A204.1 (cell line): ENCODE data around the gene MGAT2.
A peak's percentile ranks its signal among the peaks of the same experiment; 100 is the strongest.
"Not testable (repeated sequence)": the region's sequence is repeated elsewhere in the genome, so short reads cannot be mapped to it uniquely, and the experiment has no call there.

Experiments used
- FAIRE-seq: peaks from 2 replicates; lab custom pipeline; 2012; peaks lifted over from hg19 to GRCh38; lab: Jason Lieb, UNC

Gene MGAT2

GRCh38 chr14:49612671-49613070 lies 7.9 kb upstream of the MGAT2 start:
- no peak for FAIRE-seq

DNA sequence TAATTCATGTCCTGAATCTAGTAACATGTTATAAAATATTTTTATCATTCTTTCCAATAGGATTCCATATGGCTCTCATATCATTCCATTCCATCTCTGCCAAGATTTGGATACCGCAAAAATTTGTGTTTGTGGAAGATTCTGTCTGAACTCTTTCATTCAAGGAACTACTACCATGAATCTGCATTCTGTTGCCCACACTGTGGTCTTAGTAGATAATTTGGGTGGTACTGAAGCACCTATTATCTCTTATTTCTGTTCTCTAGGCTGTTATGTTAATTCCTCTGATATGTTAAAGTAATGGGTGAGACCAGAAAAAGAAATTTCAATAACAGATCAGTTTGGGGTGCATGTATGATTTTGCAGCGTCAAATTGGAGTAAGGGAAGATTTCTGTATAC lies 6.4 kb upstream of the MGAT2 start:
- no peak for FAIRE-seq

DNA sequence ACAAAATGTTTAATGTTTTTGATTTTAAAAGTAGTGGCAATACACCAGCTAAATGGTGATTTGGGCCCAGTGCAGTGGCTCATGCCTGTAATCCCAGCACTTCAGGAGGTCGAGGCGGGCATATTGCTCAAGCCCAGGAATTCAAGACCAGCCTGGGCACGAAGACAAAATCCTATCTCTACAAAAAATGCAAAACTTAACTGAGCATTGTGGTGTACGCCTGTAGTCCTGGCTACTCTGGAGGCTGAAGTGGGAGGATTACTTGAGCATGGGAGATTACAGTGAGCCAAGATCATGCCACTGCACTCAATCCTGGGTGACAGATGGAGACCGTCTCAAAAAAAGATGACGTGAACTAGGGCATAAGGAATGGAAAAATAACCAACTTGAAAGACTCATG lies 4.8 kb upstream of the MGAT2 start:
- no peak for FAIRE-seq

DNA sequence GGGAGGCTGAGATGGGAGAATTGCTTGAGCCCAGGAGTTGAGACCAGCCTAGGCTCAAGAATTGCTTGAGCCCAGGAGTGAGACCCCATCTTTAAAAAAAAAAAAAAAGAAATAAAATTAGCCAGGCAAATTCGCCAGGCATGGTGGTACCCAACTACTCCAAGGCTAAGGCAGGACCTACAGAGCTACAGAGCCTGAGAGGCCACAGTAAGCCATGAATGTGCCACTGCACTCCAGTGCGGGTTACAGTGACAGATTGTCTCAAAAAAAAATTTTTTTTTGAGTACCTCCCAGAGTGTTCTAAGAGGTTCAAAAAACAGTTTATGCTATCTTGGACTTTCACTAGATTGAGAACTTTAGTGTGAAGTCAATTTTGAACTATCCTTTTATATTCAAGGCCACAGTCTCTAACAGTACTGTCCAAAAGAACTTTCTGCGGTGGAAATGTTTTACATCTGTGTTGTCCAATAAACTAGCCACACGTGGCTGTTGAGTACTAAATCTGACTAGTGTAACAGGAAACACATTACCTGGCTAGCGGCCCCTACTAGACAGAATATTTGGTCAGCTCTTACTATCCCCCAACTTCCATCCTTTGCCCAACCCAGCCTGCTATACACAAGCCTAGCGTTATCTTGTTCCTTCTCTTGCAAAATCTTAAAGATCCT lies 2.6 kb upstream of the MGAT2 start:
- no peak for FAIRE-seq

- not testable (repeated sequence) for FAIRE-seq
These were observed 1.3 kb upstream of the MGAT2 start for GRCh38 chr14:49619273-49619672.

DNA sequence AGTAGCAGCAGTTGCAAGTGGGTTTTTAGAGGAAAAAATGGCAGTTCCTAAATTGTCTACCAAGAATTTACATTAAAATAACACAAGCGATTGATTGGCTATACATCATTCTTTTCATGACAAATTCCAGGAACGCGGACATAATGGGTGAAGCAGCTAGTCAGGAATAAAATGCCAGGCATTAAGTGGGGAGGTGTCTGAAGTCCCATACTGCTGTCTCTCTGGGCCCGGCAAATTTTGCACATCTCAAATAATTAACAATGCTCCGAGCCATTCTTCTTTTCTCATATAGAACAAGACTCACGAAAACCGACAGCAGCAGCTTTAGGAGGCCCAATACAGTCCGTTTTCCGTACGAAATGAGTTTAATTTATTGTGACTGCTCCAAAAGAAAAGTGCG lies 869 bp upstream of the MGAT2 start:
- no peak for FAIRE-seq

DNA sequence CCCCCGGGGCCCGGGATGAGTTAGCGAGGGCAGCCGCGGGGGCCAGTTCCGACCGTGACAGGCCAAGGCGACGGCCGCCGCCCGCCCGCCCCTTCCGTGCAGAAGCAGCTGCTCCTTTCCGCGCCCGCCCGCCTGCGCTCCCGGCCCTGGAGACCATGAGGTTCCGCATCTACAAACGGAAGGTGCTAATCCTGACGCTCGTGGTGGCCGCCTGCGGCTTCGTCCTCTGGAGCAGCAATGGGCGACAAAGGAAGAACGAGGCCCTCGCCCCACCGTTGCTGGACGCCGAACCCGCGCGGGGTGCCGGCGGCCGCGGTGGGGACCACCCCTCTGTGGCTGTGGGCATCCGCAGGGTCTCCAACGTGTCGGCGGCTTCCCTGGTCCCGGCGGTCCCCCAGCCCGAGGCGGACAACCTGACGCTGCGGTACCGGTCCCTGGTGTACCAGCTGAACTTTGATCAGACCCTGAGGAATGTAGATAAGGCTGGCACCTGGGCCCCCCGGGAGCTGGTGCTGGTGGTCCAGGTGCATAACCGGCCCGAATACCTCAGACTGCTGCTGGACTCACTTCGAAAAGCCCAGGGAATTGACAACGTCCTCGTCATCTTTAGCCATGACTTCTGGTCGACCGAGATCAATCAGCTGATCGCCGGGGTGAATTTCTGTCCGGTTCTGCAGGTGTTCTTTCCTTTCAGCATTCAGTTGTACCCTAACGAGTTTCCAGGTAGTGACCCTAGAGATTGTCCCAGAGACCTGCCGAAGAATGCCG lies 699 bp downstream of the MGAT2 start:
- FAIRE-seq, result no peak

DNA sequence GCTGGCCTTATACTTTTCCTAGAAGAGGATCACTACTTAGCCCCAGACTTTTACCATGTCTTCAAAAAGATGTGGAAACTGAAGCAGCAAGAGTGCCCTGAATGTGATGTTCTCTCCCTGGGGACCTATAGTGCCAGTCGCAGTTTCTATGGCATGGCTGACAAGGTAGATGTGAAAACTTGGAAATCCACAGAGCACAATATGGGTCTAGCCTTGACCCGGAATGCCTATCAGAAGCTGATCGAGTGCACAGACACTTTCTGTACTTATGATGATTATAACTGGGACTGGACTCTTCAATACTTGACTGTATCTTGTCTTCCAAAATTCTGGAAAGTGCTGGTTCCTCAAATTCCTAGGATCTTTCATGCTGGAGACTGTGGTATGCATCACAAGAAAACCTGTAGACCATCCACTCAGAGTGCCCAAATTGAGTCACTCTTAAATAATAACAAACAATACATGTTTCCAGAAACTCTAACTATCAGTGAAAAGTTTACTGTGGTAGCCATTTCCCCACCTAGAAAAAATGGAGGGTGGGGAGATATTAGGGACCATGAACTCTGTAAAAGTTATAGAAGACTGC lies 1.5 kb downstream of the MGAT2 start:
- no peak for FAIRE-seq

GRCh38 chr14:49623387-49623786 lies 2.8 kb downstream of the MGAT2 start:
- FAIRE-seq, result no peak

- no peak for FAIRE-seq
These were observed 3.6 kb downstream of the MGAT2 start for GRCh38 chr14:49623941-49624839.

DNA sequence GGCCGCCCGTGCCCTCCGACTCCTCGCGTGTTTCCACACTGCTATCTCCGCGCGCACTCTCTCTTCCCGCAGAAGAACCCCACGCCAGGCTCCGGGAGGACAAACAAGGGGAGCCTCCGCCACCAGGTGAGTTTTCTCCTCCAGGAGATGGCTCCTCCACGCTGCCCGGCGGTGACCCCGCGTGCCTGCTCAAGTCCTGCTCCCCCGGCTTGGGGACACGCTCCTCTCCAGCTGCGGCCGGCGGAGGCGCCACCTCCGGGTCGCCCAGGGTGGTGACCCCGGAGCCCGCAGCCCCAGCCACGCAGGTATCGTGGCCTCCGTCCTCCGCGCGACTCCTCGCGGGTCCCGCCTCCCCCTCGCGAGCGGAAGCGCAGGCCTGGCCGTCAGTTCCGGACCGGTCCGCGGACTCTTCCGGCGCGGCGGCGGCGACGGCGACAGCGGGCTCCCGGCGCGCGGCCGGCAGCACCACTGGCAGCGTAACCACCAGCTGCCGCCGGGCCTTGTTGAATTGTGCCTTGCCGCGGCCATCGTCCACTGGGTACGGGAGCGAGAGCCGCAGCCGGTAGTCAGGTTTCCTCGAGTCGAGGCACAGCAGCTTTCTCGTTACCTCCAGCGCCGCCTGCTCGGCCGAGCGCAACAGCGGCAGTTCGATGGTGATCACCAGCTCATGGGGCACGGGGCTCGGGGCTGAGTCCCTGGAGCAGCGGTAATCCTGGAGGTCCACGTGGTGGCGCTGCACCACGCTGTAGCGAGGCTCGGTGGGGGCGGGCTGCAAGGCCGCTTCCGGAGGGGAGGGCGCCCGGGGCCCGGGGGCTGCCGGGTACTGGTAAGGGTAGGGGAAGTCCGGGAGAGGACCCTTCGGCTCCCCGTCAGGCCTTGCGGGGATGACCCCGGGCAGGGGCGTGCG lies 13.3 kb downstream of the MGAT2 start:
- FAIRE-seq, result no peak

DNA sequence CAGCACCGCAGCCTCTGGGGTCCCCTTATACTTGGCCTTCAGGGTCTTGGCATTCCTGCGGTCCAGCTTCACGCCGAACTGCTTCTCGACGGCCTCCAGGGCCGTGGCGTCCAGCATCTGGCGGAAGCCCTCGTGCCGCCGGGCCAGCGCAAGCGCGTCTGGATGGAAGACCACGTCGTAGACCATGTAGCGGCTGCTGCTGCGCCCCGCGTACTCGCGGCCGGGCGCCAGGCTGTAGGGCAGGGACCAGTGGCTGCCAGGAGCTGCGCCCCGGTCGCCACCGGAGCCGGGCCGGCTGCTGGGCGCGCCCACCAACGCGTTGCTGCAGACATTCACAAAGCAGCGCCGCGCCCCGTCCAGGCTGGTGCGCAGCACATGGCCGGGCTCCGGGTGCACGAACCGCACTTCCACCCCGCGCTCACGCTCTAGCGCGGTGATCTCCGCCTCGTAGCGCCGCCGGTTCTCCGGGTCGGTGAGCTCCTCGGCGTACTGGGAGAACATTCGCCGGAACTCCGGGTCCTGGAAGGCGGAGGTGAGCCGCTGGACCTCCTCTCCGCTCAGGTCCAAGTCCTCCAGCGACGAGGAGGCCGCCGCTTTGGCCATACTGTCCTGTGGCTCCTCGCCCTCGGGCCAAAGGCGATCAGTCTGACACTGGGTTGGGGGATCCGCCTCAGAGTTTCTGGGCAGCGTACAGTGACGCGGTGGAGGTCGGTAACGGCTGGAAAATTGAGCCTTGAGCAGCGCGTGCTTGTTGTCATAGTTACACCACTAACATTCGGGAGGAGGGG lies 14.1 kb downstream of the MGAT2 start, which contains the start of gene DNAAF2:
Gene DNAAF2 (minus strand): TSS at position 698 of the 788 bp plus-strand sequence. CDS start 95 bp downstream, at position 603.
- no peak for FAIRE-seq

GRCh38 chr14:49636866-49637265 lies 16.3 kb downstream of the MGAT2 start:
- FAIRE-seq, result no peak

DNA sequence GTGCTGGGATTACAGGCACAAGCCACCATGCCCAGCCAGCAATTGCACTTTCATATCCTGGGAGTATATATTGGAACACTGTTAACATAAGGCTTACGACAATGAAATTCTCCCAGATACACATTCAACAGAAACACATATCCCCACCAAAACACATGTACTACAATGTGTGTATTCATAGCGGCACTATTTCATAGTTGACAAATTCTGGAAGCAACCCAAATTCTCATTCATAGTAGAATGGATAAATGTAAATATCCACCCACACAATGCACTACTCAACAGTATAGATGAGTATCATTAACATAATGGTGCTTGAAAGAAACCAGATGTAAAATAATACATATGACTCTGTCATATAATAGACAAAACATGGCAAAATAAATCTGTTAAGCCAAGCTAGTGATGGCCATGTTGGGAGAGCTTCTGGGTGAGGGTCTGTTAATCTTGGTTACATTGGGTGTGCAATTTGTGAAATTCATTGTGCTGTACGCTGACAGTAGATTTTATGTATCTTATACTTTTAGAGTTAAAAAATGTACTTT lies 17.0 kb downstream of the MGAT2 start:
- no peak for FAIRE-seq

DNA sequence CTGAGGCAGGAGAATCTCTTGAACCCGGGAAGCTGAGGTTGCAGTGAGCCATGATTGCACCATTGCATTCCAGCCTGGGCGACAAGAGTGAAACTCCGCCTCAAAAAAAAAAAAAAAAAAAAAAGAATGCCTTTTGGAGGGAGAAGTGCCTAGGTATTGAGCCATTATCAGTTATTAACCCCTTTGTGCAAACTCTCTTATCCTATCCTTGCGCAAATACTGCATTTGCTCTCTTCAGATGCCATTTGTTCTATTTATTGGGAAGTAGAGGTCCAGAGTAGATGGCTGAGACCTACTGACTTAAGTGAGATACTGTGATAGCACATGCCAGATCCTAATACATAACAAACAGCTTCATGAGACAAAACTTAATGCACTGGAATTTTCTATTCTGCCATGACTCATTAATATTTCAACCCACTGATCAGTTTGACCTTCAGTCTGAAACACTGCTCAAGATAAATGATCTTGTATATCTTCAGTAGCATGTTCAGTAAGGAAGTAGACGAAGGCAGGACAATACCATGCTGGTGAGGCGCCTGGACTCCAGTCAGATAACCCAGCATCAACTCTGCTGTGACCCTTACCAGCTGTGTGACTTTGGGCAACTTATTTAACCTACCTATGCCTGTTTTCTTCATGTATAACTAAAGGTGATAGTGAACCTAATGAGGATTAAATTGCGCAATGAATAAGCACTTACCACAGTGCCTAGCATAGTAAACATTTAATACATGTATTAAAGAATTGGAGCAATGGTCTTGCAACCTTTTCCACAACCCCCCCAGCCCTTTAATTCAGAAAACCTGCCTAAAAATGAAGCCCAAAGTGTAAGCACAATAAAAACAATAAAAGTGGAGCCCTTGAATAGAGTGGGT lies 20.2 kb downstream of the MGAT2 start:
- no peak for FAIRE-seq

DNA sequence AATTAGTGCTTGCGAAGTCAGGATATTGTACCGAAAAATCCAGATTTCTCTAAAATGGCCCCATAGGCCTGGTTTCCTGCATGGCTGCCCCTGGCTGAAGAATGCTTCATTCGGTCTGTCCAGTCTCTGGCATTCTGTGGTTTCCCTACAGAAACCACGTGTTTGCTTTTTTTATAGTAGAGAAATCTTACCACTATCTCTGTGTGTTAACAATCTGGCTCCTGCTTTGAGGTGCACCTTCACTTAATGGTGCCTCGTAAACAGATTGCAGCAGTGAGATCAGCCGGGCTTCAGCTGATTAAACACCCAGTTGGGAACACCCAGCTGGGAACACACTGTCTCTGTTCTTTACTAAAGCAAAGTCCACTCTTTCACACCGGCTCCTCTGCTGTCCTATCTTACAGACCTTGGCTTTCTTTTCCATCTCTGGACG lies 21.1 kb downstream of the MGAT2 start:
- no peak for FAIRE-seq

- FAIRE-seq, result no peak
These were observed 21.6 kb downstream of the MGAT2 start for GRCh38 chr14:49642163-49642562.

DNA sequence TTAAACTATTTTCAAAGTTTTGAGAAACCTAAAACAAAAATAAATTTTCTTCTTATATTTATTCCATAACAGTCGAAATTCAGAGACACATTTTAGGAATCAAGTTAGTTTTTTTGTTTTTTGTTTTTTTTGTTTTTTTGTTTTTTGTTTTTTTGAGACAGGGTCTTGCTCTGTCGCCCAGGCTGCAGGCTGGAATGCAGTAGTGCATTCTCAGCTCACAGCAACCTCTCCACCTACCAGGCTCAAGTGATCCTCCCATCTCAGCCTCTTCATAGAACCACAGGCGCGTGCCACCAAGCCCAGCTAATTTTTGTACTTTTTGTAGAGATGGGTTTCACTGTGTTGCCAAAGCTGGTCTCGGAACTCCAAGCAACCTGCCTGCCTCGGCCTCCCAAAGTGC lies 32.9 kb downstream of the MGAT2 start:
- FAIRE-seq, result peak; percentile 89

DNA sequence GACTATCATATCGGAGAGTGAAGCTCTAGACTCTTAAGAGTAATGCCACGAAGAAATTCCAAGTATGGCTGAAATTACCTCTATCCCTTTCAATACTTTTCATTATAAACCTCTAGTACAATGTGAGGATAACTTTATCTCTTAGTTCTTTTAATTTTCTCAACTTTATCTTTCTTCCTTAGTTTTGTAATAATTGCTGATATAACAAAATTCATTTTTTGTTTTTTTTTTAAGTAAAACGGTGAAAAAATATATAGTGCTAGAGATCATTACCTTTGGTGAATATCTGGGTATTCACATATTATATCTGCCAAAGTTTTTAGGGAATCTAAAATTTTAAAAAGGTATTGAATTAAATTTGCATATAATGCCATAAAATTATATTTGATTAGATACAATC lies 33.9 kb downstream of the MGAT2 start:
- FAIRE-seq, result peak; percentile 89
